HL-60/S4 (cell line): ENCODE data around the gene TM6SF1.

ENCODE experiments used
- in situ Hi-C: fragments of 300-500 bp; cut with MboI; formaldehyde crosslinking; loops from 2 replicates; pipeline ENCODE4 v1.14.3; 2022; ENCODE audit warnings: low sequenced_read_pairs

Gene TM6SF1

GRCh38 chr15:83170474-83171165, 63.2 kb downstream of the TM6SF1 start:
- in situ Hi-C loops = no loop called here

DNA sequence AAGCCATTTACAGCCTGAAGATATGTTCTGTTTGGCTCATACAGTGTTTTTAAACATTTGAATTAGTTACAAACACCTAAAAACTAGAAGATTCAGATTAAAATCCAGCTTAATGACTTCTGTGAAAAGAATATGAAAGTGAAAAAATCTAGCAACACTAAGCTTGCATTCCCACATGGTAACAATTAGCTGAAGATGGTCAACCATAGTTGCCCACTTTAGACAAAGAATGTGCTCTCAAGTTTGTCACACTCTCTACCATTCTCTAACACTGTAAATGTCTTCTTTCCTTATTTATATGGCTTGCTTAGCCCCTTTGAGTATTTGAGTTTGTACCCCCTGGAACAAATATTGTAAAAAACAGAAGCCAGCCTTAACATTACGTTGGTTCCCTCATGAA, 67.4 kb downstream of the TM6SF1 start:
- in situ Hi-C loops = no loop called here

- in situ Hi-C loops = no loop called here
Observed at GRCh38 chr15:83178390-83178789, 70.9 kb downstream of the TM6SF1 start.

DNA sequence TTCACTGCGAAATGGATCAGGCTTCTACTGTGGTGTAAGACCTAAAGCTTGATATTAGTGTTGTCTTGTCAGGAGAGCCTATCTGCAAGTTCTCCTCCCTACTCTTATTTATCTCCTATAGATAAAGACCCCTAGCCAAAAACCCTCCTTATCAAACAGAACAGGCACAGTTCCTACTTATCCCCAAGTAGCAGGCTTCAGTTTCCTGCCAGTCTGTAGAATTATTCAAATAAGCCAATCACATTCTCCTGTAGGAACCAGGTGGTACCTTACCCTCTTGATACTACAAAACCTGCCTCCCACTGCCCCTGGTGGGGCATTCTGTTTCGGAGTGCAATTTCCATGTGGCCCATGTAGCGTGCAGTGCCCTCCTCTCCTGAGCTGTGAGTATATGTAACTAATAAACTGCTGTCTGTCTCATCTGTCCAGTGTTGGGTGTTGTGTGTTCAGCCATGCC, 71.5 kb downstream of the TM6SF1 start:
- in situ Hi-C loops = no loop called here

DNA sequence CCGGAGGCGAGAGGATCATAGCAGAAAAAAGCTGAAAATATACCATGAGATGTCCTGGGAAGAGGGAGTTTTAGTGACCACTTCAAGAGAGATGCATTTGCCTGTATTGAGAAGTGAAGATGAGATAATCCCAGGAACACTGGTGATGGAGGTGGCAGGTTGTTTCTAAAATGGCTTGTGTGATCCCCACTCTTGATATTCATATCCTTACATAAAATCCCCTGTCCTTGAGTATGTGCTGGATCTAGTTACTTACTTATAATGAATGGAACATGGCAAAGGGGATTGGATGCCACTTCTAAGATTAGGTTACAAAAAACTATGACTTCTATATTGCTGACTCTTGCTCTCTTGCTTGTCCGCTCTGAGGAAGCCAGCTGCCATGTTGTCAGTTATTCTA, 78.1 kb downstream of the TM6SF1 start:
- in situ Hi-C loops = no loop called here
